Measurements from ENCODE around the gene GNMT.
"Not testable (repeated sequence)": the region's sequence is repeated elsewhere in the genome, so short reads cannot be mapped to it uniquely, and the experiment has no call there.

Gene GNMT

GRCh38 chr6:42974919-42975505 is 14.5 kb downstream of the GNMT start:
- no peak for DNase-seq (ENCODE audit: low read depth in 2 of 3, low spot score in 2 of 3)

GRCh38 chr6:42978487-42978838 is 17.9 kb downstream of the GNMT start:
- no peak for DNase-seq (ENCODE audit: low read depth in 2 of 3, low spot score in 2 of 3)

GRCh38 chr6:42978839-42979522 is 18.4 kb downstream of the GNMT start, which contains the start of gene PEX6:
TSS of gene PEX6 (minus strand) at chr6:42979181. CDS start at chr6:42979150, 31 bp downstream.
- DNase-seq (ENCODE audit: low read depth in 2 of 3, low spot score in 2 of 3) = peak; percentile 81 to 85 (median 81)

- DNase-seq (ENCODE audit: low read depth in 2 of 3, low spot score in 2 of 3) = no peak
Observed at GRCh38 chr6:42979523-42980177, 19.1 kb downstream of the GNMT start.

- DNase-seq (ENCODE audit: low read depth in 2 of 3, low spot score in 2 of 3) = no peak
Observed at GRCh38 chr6:42981836-42982235, 21.3 kb downstream of the GNMT start.

- DNase-seq (ENCODE audit: low read depth in 2 of 3, low spot score in 2 of 3) = peak; percentile 63 to 89 (median 84)
Observed at GRCh38 chr6:42984001-42984923, 23.7 kb downstream of the GNMT start, which contains the start of gene PPP2R5D. TSS of gene PPP2R5D (plus strand) at chr6:42984570. CDS start at chr6:42984678, 108 bp downstream.

- no peak for DNase-seq (ENCODE audit: low read depth in 2 of 3, low spot score in 2 of 3)
Observed at GRCh38 chr6:42984924-42985475, 24.4 kb downstream of the GNMT start.

DNA sequence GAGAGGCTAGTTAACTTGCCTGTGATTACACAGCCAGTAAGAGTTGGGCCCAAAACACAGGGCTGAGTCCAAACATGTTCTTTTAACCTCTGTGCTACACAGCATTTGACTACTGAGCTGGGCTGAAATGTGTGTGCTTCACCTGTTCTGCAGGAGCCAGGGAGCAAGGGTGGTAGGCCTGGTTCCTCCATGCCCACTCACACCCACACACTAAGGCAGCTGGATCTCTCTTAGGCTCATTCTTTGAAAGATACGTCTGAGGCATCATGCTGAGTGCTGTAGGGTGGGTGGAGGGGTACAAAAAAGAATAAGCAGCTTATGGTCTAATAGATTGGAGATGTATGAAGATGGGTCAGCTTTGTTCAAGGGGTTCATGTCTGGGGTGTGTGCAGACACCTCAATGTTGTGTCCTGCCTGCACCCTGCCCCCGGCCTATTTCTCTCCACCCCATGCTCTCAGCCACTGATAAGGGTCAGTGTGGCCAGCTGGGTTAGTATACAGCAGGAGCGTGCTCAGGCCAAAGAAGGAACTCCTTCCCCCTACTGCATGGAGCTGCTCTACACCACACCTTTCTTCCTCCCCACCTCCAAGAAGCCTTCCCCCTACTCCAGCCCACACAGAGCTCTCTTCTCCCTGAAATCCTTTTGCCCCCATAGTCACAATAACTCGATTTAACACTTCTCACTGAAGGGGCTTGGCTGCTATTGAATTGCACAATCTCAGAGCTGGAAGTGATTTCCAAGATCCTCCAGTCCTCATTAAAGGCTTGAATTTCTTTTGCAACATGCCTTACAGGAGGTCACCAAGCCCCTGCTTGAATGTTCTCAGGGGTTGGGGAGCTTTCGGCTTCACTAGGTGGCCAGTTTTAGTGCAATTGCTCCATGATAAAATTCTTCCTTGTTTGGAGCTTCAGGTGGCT is 27.2 kb downstream of the GNMT start:
- no peak for DNase-seq (ENCODE audit: low read depth in 2 of 3, low spot score in 2 of 3)

DNA sequence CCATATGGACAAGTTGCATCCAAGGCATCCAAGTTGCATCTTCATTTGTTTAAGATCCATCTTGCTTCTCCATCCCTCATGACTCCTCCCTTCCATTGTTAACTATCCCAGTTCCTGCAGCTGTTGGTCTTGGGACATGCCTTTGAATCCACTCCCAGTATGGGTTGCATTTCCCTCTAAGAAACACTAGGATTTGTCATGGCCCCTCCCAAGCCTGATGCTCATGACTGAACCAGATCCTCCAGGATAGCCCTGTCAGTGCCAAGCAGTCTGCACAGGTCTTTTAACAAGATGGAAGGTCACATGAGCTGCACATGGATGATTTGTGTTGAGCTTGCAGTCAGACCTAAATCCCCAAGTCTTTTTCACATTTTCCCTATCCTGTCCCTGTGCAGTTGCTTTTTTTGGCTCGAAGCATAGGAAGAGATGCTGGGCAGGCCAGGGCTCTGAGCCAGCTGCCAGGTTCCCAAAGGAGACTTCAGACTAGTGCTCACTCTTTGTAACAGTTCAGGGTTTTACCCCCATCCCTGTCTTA is 28.0 kb downstream of the GNMT start:
- DNase-seq (ENCODE audit: low read depth in 2 of 3, low spot score in 2 of 3) = no peak

GRCh38 chr6:42989923-42990322 is 29.4 kb downstream of the GNMT start:
- DNase-seq (ENCODE audit: low read depth in 2 of 3, low spot score in 2 of 3) = no peak

- no peak for DNase-seq (ENCODE audit: low read depth in 2 of 3, low spot score in 2 of 3)
Observed at GRCh38 chr6:42993445-42993844, 32.9 kb downstream of the GNMT start.

DNA sequence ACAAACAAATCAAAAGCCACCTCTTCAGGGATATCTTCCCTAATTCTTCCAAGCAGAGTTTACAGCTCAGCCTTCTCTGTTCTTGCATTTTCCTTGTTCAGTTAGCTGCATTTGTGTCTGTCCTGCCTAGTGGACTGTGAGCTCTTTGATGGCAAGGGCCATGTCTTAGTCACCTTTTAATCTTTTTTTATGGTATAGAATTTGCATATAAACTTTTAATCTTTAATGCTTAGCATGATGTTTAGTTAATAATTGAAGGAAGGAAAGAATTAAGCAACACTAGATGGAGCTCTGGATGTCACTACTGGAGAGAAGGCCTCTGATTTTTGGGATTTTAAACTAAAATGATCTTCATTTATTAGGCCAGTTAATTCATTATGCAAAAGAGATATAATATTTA is 36.0 kb downstream of the GNMT start:
- no peak for DNase-seq (ENCODE audit: low read depth in 2 of 3, low spot score in 2 of 3)

DNA sequence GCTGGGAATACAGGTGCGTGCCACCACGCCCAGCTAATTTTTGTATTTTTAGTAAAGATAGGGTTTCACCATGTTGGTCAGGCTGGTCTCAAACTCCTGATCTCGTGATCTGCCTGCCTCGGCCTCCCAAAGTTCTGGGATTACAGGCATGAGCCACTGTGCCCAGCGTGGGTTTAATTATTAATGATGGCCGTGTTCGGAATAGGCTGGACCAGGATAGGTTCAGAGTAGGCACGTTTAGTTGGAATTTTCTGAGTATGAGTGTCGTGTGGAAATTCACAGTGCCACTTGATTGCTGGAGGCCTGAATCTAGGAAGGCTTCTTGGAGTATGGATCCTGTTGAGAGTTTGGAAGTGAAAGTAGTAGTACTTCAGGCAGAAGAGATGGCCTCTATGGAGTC is 37.7 kb downstream of the GNMT start:
- DNase-seq (ENCODE audit: low read depth in 2 of 3, low spot score in 2 of 3) = not testable (repeated sequence)

DNA sequence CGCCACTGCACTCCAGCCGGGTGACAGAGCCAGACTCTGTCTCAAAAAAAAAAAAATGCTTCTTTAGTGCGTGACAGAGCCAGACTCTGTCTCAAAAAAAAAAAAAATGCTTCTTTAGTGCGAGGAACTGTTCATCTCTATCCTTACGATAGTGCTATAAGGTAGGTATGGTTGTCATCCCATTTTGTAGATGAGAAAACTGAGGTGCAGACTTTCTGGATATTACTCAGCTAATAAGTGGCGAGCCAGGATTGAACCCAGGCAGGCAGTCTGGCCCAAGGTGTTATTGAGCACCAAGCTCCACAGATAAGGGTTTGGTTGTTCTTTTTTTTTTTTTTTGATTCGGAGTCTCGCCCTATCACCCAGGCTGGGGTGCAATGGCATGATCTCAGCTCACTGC is 41.3 kb downstream of the GNMT start:
- no peak for DNase-seq (ENCODE audit: low read depth in 2 of 3, low spot score in 2 of 3)

DNA sequence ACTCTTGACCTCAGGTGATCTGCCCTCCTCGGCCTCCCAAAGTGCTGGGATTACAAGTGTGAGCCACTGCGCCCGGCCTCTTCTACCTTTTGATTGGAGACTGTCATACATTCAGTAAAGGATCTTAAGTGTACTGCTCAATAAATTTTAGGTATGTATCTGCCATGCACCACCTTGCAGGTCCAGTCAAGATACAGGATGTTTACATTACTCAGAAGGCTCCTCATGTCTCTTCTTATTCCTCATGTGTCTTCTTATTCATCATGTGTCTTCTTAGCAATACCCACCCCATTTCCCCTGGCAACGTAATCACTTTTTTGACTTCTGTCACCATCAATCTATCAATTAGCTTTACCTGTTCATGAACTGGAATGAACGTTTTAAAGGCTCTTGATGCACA is 45.3 kb downstream of the GNMT start:
- no peak for DNase-seq (ENCODE audit: low read depth in 2 of 3, low spot score in 2 of 3)

DNA sequence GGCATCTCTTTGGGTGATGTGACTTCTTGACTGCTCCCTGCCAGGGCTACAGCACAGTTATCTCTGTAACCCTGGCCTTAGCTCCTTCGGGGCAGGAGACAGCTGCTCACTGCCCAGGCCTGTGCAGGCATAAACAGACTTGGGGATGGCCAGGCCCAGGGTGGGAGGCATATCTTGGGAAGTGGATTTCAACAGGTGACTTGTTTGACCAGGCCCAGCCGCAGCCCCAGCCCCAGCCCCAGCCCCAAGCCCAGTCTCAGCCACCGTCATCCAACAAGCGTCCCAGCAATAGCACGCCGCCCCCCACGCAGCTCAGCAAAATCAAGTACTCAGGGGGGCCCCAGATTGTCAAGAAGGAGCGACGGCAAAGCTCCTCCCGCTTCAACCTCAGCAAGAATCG is 45.7 kb downstream of the GNMT start:
- DNase-seq (ENCODE audit: low read depth in 2 of 3, low spot score in 2 of 3) = no peak

DNA sequence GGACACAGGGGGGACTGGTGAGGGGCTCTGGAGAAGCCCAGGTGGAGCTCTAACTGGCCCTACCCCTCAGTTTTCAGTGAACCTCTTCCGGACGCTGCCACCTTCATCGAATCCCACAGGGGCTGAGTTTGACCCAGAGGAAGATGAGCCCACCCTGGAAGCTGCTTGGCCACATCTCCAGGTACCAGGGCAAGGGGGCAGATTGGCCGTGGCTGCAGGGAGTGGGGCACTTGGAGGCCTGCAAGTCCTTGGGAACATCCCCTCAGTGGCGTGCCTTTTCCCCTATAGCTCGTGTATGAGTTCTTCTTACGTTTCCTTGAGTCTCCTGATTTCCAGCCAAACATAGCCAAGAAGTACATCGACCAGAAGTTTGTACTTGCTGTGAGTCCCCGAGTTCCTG is 46.6 kb downstream of the GNMT start:
- DNase-seq (ENCODE audit: low read depth in 2 of 3, low spot score in 2 of 3) = no peak

DNA sequence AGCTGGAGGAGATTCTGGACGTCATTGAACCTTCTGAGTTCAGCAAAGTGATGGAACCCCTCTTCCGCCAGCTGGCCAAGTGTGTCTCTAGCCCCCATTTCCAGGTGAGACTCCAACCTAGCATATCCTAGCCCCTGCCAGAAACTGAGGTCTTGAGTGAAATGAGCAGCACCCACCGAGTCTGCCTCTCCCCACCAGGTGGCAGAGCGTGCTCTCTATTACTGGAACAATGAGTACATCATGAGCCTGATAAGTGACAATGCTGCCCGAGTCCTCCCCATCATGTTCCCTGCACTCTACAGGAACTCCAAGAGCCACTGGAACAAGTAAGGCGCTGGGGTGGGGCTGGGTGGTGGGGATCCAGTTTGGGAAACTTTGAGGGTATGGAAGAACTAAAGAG is 48.6 kb downstream of the GNMT start:
- DNase-seq (ENCODE audit: low read depth in 2 of 3, low spot score in 2 of 3) = no peak

- no peak for DNase-seq (ENCODE audit: low read depth in 2 of 3, low spot score in 2 of 3)
Observed at GRCh38 chr6:43011207-43011606, 50.7 kb downstream of the GNMT start.

DNA sequence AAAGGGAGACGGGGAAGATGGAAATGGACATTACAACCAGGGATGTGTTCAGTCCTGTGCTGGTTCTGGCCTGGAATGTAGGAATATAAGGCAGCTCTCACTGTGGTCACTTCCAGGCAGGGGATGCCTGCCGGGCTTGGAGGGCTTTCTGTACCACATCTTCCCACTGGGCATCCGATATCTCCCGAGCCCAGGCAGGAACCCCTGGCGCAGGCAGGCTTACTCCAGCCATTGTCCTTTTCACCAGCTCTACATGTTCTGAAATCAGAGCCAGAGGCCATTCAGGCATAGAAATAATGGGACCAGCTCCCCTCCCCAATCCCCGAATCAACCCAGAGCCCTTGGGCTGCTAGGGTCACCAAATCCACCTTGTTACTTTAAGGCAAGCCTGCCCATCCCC is 51.8 kb downstream of the GNMT start:
- no peak for DNase-seq (ENCODE audit: low read depth in 2 of 3, low spot score in 2 of 3)
